ENCODE data around the gene HIPK4. TPM values are rescaled to one million over a fixed set of nuclear protein-coding genes. Genes with fewer than 3 reads are reported as not detected.

Gene HIPK4
- polyA plus RNA-seq, 1 experiment, result 0.09 TPM

- Histone ChIP-seq H3K27me3 (ENCODE audit: control insufficient read depth, insufficient read depth, low read length) (no peaks in the 10 kb centered on the region), H3K9me3 (ENCODE audit: control insufficient read depth, insufficient read depth, low read length) (no peaks in the 10 kb centered on the region), H3K4me3 (ENCODE audit: low read depth, low read length) (peak overlapping the region; percentile 86), H3K27ac (ENCODE audit: low read depth, low read length) (peak overlapping the region; percentile 3)
- POLR2A ChIA-PET, result interaction anchor here (0.9 to 1.1 kb wide), 5 partner anchors 8 to 94 kb away, joined by 3 to 9 read pairs (median 5); no protein-coding TSS in a partner anchor
- no peak for DNase-seq (ENCODE audit: low read depth, low spot score)
- TF ChIP-seq, protein P1, sequence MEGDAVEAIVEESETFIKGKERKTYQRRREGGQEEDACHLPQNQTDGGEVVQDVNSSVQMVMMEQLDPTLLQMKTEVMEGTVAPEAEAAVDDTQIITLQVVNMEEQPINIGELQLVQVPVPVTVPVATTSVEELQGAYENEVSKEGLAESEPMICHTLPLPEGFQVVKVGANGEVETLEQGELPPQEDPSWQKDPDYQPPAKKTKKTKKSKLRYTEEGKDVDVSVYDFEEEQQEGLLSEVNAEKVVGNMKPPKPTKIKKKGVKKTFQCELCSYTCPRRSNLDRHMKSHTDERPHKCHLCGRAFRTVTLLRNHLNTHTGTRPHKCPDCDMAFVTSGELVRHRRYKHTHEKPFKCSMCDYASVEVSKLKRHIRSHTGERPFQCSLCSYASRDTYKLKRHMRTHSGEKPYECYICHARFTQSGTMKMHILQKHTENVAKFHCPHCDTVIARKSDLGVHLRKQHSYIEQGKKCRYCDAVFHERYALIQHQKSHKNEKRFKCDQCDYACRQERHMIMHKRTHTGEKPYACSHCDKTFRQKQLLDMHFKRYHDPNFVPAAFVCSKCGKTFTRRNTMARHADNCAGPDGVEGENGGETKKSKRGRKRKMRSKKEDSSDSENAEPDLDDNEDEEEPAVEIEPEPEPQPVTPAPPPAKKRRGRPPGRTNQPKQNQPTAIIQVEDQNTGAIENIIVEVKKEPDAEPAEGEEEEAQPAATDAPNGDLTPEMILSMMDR (IDR thresholded peaks at IDR 0.05; ENCODE audit: low read depth, low read length), result no peak
- CTCF ChIA-PET, result interaction anchor here (1.2 to 1.5 kb wide), 2 partner anchors 44 to 72 kb away, joined by 4 to 9 read pairs; no protein-coding TSS in a partner anchor
Observed at GRCh38 chr19:40348961-40349507, 40.9 kb downstream of the HIPK4 start.

DNA sequence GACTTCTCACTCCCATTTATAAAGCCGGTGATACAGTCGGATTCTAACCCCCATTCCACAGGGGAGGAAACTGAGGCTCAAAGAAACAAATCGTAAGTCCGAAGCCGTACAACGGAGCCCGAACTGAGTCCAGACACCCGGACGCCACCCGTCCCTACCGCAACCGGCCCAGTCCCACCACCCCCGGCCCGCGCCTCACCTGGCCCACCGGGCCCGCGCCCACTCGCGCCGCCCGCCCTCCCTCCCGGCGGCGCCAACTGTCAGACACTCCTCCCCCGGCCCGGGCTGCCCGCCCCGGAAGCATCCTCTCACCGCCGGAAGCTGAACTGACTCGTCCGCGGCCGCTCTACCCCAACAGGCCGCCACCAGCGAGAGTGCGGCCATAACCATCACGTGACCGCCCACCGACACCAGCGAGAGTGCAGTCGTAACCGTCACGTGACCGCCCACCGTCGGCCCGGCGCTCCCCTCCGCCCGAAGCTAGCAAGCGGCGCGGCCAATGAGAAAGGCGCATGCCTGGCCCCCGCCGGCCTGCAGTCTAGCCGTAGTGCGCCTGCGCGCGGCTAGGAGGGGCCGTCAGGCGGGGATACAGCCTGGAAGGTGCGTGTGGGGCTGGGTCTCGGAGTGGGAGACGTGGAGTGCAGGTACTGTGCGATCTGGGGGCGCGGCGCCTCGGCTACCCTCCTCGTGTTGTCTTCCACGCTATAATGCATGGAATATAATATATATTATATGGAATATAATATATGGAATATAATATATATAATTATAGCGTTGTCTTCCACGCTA lies 41.7 kb downstream of the HIPK4 start, which contains the start of the genes C19orf47 and PLD3:
Gene C19orf47 (minus strand): TSS at position 273 of the 789 bp plus-strand sequence. CDS start 6,540 bp downstream, outside the sequence.
Gene PLD3 (plus strand): TSS at position 571 of the 789 bp plus-strand sequence. CDS start 17,789 bp downstream, outside the sequence.
- DNase-seq (ENCODE audit: low read depth, low spot score), result peak; percentile 99
- Histone ChIP-seq H3K27ac (ENCODE audit: low read depth, low read length) (peak within 1 kb of the TSS; percentile 3), H3K4me3 (ENCODE audit: low read depth, low read length) (peak within 1 kb of the TSS; percentile 96), H3K27me3 (ENCODE audit: control insufficient read depth, insufficient read depth, low read length) (no peaks in the 10 kb centered on the region), H3K9me3 (ENCODE audit: control insufficient read depth, insufficient read depth, low read length) (no peaks in the 10 kb centered on the region)
- ChIA-PET CTCF (interaction anchor here (0.7 to 1.5 kb wide), 3 partner anchors 43 to 208 kb away, joined by 3 to 9 read pairs (median 3); no protein-coding TSS in a partner anchor), POLR2A (interaction anchor here (0.8 to 1.1 kb wide), 8 partner anchors 9 to 117 kb away, joined by 3 to 9 read pairs (median 3); partner anchors contain the start of gene BLVRB)
- TF ChIP-seq, protein P1 (IDR thresholded peaks at IDR 0.05; ENCODE audit: low read depth, low read length), result no peak

DNA sequence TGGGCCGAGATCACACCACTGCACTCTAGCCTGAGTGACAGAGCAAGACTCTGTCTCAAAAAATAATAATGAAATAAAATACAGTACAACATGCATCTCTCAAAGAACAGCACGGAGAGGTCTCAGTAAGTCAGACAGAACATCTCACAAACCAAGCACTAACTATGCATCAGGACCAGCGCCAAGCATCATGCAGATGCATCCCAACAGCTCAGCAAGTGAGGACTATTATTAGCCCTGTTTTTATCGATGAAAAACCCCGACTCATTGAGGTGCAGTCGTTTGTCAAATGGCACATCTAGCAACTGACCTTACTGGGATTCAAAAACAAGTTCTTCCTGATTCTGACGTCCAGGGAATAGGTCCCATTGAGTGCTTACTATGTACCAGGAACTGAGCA lies 45.6 kb downstream of the HIPK4 start:
- no peak overlapping the region for H3K27ac ChIP-seq (ENCODE audit: low read depth, low read length)
- no peaks in the 10 kb centered on the region for H3K9me3 ChIP-seq (ENCODE audit: control insufficient read depth, insufficient read depth, low read length)
- H3K27me3 ChIP-seq (ENCODE audit: control insufficient read depth, insufficient read depth, low read length), result no peaks in the 10 kb centered on the region
- H3K4me3 ChIP-seq (ENCODE audit: low read depth, low read length), result no peak overlapping the region
- POLR2A ChIA-PET, result interaction anchor here (0.6 kb wide), 1 partner anchor 1095 kb away, joined by 3 read pairs; the partner anchor contains the start of gene DMAC2
- TF ChIP-seq, protein P1 (IDR thresholded peaks at IDR 0.05; ENCODE audit: low read depth, low read length), result no peak
- DNase-seq (ENCODE audit: low read depth, low spot score), result no peak
- CTCF ChIA-PET, result no interaction called here

- CTCF ChIA-PET, result no interaction called here
- Histone ChIP-seq H3K27me3 (ENCODE audit: control insufficient read depth, insufficient read depth, low read length) (no peaks in the 10 kb centered on the region), H3K4me3 (ENCODE audit: low read depth, low read length) (no peak overlapping the region), H3K27ac (ENCODE audit: low read depth, low read length) (no peak overlapping the region), H3K9me3 (ENCODE audit: control insufficient read depth, insufficient read depth, low read length) (no peaks in the 10 kb centered on the region)
- DNase-seq (ENCODE audit: low read depth, low spot score), result no peak
- TF ChIP-seq, protein P1 (IDR thresholded peaks at IDR 0.05; ENCODE audit: low read depth, low read length), result no peak
- POLR2A ChIA-PET, result no interaction called here
Observed at GRCh38 chr19:40342644-40343311, 47.2 kb downstream of the HIPK4 start.

All from AG04450 (cell line).